A673 (cell line): ENCODE measurements around the gene NTN1. TPM values are rescaled to one million over a fixed set of nuclear protein-coding genes. Genes with fewer than 3 reads are reported as not detected.

Experiments
- BruUV-seq: library from RNA; stranded (reverse); fragments of 400-500 nt; replicated peaks from 2 replicates; lab custom pipeline; 2021; lab: Mats Ljungman, UMichigan
- CTCF ChIA-PET: fragments of 300-600 bp; sonication (Branson Sonifier 250); formaldehyde crosslinking; loops from one replicate; lab custom pipeline; 2022; ENCODE audit warnings: antibody characterized with exemption; lab: Charles Lee
- POLR2A ChIA-PET: fragments of 300-600 bp; sonication (Branson Sonifier 250); formaldehyde crosslinking; loops from one replicate; lab custom pipeline; 2022; ENCODE audit warnings: antibody characterized with exemption; ENCODE audit not compliant: low non-redundant PET; lab: Charles Lee
- DNase-seq: peaks from one replicate; pipeline ENCODE4 v3.0.0-alpha.2; 2015; ENCODE audit warnings: low spot score
- H3K27ac ChIP-seq: fragments of 200-600 bp; sonication (generic); 2 replicates; pipeline ENCODE4 v1.5.1; 2016; ENCODE audit warnings: mixed run types, low read depth, mild to moderate bottlenecking, mixed read lengths, antibody characterized with exemption, low read length; ENCODE audit not compliant: poor library complexity, severe bottlenecking
- H3K27me3 ChIP-seq: fragments of 200-600 bp; sonication (generic); replicated peaks from 2 replicates; pipeline ENCODE4 v1.6.1; 2017; ENCODE audit warnings: mixed run types, low read depth, mild to moderate bottlenecking, mixed read lengths, antibody characterized with exemption, low read length; ENCODE audit not compliant: insufficient read depth, poor library complexity
- H3K36me3 ChIP-seq: fragments of 200-600 bp; sonication (generic); 2 replicates; pipeline ENCODE4 v1.6.1; 2016; ENCODE audit warnings: mixed run types, mild to moderate bottlenecking, mixed read lengths, antibody characterized with exemption, low read length; ENCODE audit not compliant: insufficient read depth, poor library complexity, severe bottlenecking
- H3K4me1 ChIP-seq: fragments of 200-600 bp; sonication (generic); 2 replicates; pipeline ENCODE4 v1.6.1; 2017; ENCODE audit warnings: mixed run types, mild to moderate bottlenecking, mixed read lengths, antibody characterized with exemption, low read length; ENCODE audit not compliant: insufficient read depth, poor library complexity, severe bottlenecking
- H3K4me3 ChIP-seq: fragments of 200-600 bp; sonication (generic); 2 replicates; pipeline ENCODE4 v1.5.1; 2016; ENCODE audit warnings: low read depth, mixed run types, mild to moderate bottlenecking, mixed read lengths, low read length; ENCODE audit not compliant: poor library complexity, severe bottlenecking
- H3K9me3 ChIP-seq: fragments of 200-600 bp; sonication (generic); 2 replicates; pipeline ENCODE4 v1.6.1; 2016; ENCODE audit warnings: mixed run types, low read depth, mild to moderate bottlenecking, mixed read lengths, antibody characterized with exemption, low read length; ENCODE audit not compliant: poor library complexity, severe bottlenecking
- EZH2 ChIP-seq: fragments of 200-600 bp; sonication (generic); IDR thresholded peaks from 2 replicates; pipeline ENCODE4 v1.6.1; 2017; ENCODE audit warnings: borderline replicate concordance, low read depth, mild to moderate bottlenecking, mixed read lengths, antibody characterized with exemption, low read length; ENCODE audit not compliant: poor library complexity, severe bottlenecking
- intact Hi-C: fragments of 100-400 bp; cut with micrococcal nuclease; formaldehyde crosslinking; loops from one replicate; pipeline ENCODE4 v1.10.0; 2022; ENCODE audit not compliant: unreplicated experiment
- total RNA-seq: library from RNA; stranded (reverse); gene quantifications from 2 replicates; pipeline ENCODE4 v1.2.3, GENCODE V29; 2021
- TF ChIP-seq, protein P1 (sequence below): fragments of 300-800, 200-600 bp; sonication (generic); conservative IDR thresholded peaks from 2 replicates; pipeline ENCODE4 v1.5.1; 2017; ENCODE audit warnings: low read depth, mild to moderate bottlenecking, antibody characterized with exemption, low read length, moderate library complexity, mixed read lengths

The NTN1 gene
- total RNA-seq, 1 experiment from 2014 or later = 4.3 TPM

- no peak for DNase-seq
- ChIA-PET CTCF (no interaction called here), POLR2A (no interaction called here)
- Histone ChIP-seq H3K4me3 (no peak overlapping the region), H3K27me3 (no peaks in the 10 kb centered on the region), H3K27ac (no peak overlapping the region), H3K9me3 (no peaks in the 10 kb centered on the region), H3K4me1 (no peaks in the 10 kb centered on the region), H3K36me3 (no peaks in the 10 kb centered on the region)
- no TSS peak for BruUV-seq
- TF ChIP-seq EZH2 = no peak
- TF ChIP-seq, protein P1, sequence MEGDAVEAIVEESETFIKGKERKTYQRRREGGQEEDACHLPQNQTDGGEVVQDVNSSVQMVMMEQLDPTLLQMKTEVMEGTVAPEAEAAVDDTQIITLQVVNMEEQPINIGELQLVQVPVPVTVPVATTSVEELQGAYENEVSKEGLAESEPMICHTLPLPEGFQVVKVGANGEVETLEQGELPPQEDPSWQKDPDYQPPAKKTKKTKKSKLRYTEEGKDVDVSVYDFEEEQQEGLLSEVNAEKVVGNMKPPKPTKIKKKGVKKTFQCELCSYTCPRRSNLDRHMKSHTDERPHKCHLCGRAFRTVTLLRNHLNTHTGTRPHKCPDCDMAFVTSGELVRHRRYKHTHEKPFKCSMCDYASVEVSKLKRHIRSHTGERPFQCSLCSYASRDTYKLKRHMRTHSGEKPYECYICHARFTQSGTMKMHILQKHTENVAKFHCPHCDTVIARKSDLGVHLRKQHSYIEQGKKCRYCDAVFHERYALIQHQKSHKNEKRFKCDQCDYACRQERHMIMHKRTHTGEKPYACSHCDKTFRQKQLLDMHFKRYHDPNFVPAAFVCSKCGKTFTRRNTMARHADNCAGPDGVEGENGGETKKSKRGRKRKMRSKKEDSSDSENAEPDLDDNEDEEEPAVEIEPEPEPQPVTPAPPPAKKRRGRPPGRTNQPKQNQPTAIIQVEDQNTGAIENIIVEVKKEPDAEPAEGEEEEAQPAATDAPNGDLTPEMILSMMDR = no peak
- intact Hi-C loops = no loop called here
Observed at GRCh38 chr17:9273428-9274391, 252.4 kb downstream of the NTN1 start.

DNA sequence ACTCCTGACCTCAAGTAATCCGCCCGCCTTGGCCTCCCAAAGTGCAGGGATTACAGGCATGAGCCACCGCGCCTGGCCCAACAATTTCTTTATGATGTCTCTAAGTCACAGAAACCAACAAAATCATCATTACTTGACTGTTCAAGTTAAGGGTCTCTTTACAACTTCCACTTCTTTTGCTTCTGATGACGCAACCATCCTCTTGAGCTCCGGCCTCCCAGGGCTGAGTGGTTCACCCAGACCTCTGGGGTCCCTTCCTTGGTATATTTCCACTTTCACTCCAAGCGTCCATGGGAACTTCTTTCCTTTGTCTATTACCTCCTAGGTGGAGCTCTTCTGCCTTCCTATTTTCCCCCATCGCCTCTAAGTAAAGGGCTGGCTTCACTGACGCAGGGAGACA, 253.7 kb downstream of the NTN1 start:
- DNase-seq = no peak
- H3K4me1 ChIP-seq = no peaks in the 10 kb centered on the region
- H3K36me3 ChIP-seq = no peaks in the 10 kb centered on the region
- no peak for TF ChIP-seq EZH2
- TF ChIP-seq, protein P1 = no peak
- no peaks in the 10 kb centered on the region for H3K27me3 ChIP-seq
- H3K9me3 ChIP-seq = no peaks in the 10 kb centered on the region
- ChIA-PET CTCF (no interaction called here), POLR2A (no interaction called here)
- no peak overlapping the region for H3K27ac ChIP-seq
- BruUV-seq = no TSS peak
- no peak overlapping the region for H3K4me3 ChIP-seq
- intact Hi-C loops = no loop called here

- BruUV-seq = no TSS peak
- Histone ChIP-seq H3K4me1 (no peaks in the 10 kb centered on the region), H3K9me3 (no peaks in the 10 kb centered on the region), H3K27ac (no peak overlapping the region), H3K27me3 (no peaks in the 10 kb centered on the region), H3K36me3 (no peaks in the 10 kb centered on the region), H3K4me3 (no peak overlapping the region)
- intact Hi-C loops = no loop called here
- ChIA-PET POLR2A (no interaction called here), CTCF (no interaction called here)
- no peak for TF ChIP-seq EZH2
- TF ChIP-seq, protein P1 = no peak
- DNase-seq = no peak
Observed at GRCh38 chr17:9279893-9280292, 258.6 kb downstream of the NTN1 start.
